ENCODE results near the gene ISG15.

Gene ISG15

GRCh38 chr1:1013105-1013921 lies at the start of gene ISG15:
TSS of gene ISG15 (plus strand) at chr1:1013497. CDS start at chr1:1013574, 77 bp downstream.
- DNase-seq (ENCODE audit: low read depth, low spot score), result peak; percentile 89

- DNase-seq (ENCODE audit: low read depth, low spot score), result no peak
Observed at GRCh38 chr1:963746-964525, 49.4 kb upstream of the ISG15 start.

- no peak for DNase-seq (ENCODE audit: low read depth, low spot score)
Observed at GRCh38 chr1:964691-965525, 48.4 kb upstream of the ISG15 start.

- DNase-seq (ENCODE audit: low read depth, low spot score), result no peak
Observed at GRCh38 chr1:965526-966134, 47.7 kb upstream of the ISG15 start.

- peak; percentile 51 for DNase-seq (ENCODE audit: low read depth, low spot score)
Observed at GRCh38 chr1:966135-966703, 47.1 kb upstream of the ISG15 start, which contains the start of gene PLEKHN1. TSS of gene PLEKHN1 (plus strand) at chr1:966482. CDS start at chr1:966532, 50 bp downstream.

- peak; percentile 55 for DNase-seq (ENCODE audit: low read depth, low spot score)
Observed at GRCh38 chr1:966704-967300, 46.5 kb upstream of the ISG15 start.

- DNase-seq (ENCODE audit: low read depth, low spot score), result no peak
Observed at GRCh38 chr1:967466-968343, 45.6 kb upstream of the ISG15 start.

GRCh38 chr1:969260-969855 lies 43.9 kb upstream of the ISG15 start:
- no peak for DNase-seq (ENCODE audit: low read depth, low spot score)

GRCh38 chr1:970242-970972 lies 42.9 kb upstream of the ISG15 start:
- peak; percentile 28 for DNase-seq (ENCODE audit: low read depth, low spot score)

GRCh38 chr1:970973-971730 lies 42.1 kb upstream of the ISG15 start:
- DNase-seq (ENCODE audit: low read depth, low spot score), result no peak

GRCh38 chr1:971751-972506 lies 41.4 kb upstream of the ISG15 start:
- no peak for DNase-seq (ENCODE audit: low read depth, low spot score)

- no peak for DNase-seq (ENCODE audit: low read depth, low spot score)
Observed at GRCh38 chr1:972726-973458, 40.4 kb upstream of the ISG15 start.

GRCh38 chr1:973459-974292 lies 39.6 kb upstream of the ISG15 start:
- DNase-seq (ENCODE audit: low read depth, low spot score), result no peak

- no peak for DNase-seq (ENCODE audit: low read depth, low spot score)
Observed at GRCh38 chr1:974293-974640, 39.0 kb upstream of the ISG15 start.

GRCh38 chr1:974687-975328 lies 38.5 kb upstream of the ISG15 start:
- DNase-seq (ENCODE audit: low read depth, low spot score), result no peak
